Upper lobe of right lung (tissue), 1 donor: ENCODE results near the gene NRXN3. TPM values are rescaled to one million over a fixed set of nuclear protein-coding genes. Genes with fewer than 3 reads are reported as not detected.

Experiments
- ATAC-seq: fragments of 200-7000 bp; cut with Tn5 transposase; one replicate; pipeline ENCODE4 v1.9.1; 2020; ENCODE audit warnings: mild to moderate bottlenecking, moderate library complexity
- DNase-seq: peaks from one replicate; pipeline ENCODE4 v3.0.0-alpha.2; 2020
- H3K27ac ChIP-seq: fragments of 200-600 bp; one replicate; pipeline ENCODE4 v1.8.0; 2022
- H3K27me3 ChIP-seq: fragments of 200-600 bp; one replicate; pipeline ENCODE4 v1.8.0; 2022; ENCODE audit warnings: mild to moderate bottlenecking
- H3K36me3 ChIP-seq: fragments of 200-600 bp; one replicate; pipeline ENCODE4 v1.8.0; 2022
- H3K4me1 ChIP-seq: fragments of 200-600 bp; one replicate; pipeline ENCODE4 v1.8.0; 2022
- H3K4me3 ChIP-seq: fragments of 200-600 bp; one replicate; pipeline ENCODE4 v1.8.0; 2022; ENCODE audit warnings: mild to moderate bottlenecking
- H3K9me3 ChIP-seq: fragments of 200-600 bp; one replicate; pipeline ENCODE4 v1.8.0; 2022
- intact Hi-C: fragments of 100-400 bp; cut with DNase I; formaldehyde crosslinking; loops from one replicate; pipeline ENCODE4 v1.11.0; 2022
- total RNA-seq: library from RNA; stranded (reverse); fragmentation: NEBNext Ultra II Directional; extraction: Animal tissue kit (Norgen Biotek cat#: 25700); gene quantifications from one replicate; pipeline ENCODE4 v1.2.1, GENCODE V29; 2021
- TF ChIP-seq, protein P1 (sequence below): fragments of 200-600 bp; IDR thresholded peaks from one replicate; pipeline ENCODE4 v1.8.0; 2022; ENCODE audit warnings: antibody characterized with exemption
- donor health status: DM: no; HTN: yes; CAD: no; lungs with severe emphysema.

The NRXN3 gene
- total RNA-seq, 1 donor from 2014 or later: 10.0 TPM

DNA sequence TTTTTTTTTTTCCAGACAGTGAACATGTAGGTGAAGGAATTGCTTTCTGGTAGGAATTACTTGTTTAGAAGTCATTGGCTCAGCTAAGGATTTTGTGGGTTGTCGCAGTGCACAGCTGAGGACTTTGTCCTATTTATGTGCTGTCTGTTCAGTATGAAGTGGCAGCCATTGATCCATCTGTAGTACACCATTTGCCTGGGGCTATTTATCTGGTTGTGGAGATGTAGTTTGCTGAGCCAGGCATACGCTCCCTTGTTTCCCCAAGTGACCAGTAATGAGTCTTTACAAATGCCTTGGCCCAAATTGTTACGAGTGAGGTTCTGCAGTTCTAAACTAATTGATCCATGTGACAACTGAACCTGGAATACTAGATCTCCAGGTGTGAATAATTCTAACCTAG lies 140.1 kb downstream of the NRXN3 start:
- DNase-seq (no peak), ATAC-seq (no peak)
- intact Hi-C loops: no loop called here
- Histone ChIP-seq H3K4me3 (no peak overlapping the region), H3K36me3 (no peaks in the 10 kb centered on the region), H3K27ac (no peak overlapping the region), H3K4me1 (no peaks in the 10 kb centered on the region), H3K9me3 (no peaks in the 10 kb centered on the region), H3K27me3 (no peaks in the 10 kb centered on the region)
- TF ChIP-seq, protein P1, sequence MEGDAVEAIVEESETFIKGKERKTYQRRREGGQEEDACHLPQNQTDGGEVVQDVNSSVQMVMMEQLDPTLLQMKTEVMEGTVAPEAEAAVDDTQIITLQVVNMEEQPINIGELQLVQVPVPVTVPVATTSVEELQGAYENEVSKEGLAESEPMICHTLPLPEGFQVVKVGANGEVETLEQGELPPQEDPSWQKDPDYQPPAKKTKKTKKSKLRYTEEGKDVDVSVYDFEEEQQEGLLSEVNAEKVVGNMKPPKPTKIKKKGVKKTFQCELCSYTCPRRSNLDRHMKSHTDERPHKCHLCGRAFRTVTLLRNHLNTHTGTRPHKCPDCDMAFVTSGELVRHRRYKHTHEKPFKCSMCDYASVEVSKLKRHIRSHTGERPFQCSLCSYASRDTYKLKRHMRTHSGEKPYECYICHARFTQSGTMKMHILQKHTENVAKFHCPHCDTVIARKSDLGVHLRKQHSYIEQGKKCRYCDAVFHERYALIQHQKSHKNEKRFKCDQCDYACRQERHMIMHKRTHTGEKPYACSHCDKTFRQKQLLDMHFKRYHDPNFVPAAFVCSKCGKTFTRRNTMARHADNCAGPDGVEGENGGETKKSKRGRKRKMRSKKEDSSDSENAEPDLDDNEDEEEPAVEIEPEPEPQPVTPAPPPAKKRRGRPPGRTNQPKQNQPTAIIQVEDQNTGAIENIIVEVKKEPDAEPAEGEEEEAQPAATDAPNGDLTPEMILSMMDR: no peak

DNA sequence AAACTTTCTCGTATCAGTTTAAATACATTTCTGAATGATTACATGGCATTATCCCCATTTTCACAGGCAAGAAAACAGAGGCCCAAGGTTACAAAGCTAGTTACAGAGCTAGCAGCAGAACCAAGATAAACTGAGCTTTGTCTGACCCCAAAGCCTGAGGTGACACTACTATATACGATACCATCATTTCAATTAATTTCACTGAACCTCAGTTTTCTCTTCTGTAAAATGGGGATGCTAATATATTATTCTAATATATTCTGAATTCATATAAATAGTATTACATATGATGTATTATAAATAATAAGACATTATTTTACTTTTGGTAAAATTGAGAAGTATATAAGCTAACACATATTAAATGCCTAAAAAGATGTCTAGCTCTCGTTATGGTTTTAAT lies 143.3 kb downstream of the NRXN3 start:
- no peaks in the 10 kb centered on the region for H3K36me3 ChIP-seq
- intact Hi-C loops: no loop called here
- H3K4me3 ChIP-seq: no peak overlapping the region
- DNase-seq (no peak), ATAC-seq (no peak)
- H3K9me3 ChIP-seq: no peaks in the 10 kb centered on the region
- H3K27ac ChIP-seq: no peak overlapping the region
- H3K27me3 ChIP-seq: no peaks in the 10 kb centered on the region
- H3K4me1 ChIP-seq: no peaks in the 10 kb centered on the region
- TF ChIP-seq, protein P1: no peak

DNA sequence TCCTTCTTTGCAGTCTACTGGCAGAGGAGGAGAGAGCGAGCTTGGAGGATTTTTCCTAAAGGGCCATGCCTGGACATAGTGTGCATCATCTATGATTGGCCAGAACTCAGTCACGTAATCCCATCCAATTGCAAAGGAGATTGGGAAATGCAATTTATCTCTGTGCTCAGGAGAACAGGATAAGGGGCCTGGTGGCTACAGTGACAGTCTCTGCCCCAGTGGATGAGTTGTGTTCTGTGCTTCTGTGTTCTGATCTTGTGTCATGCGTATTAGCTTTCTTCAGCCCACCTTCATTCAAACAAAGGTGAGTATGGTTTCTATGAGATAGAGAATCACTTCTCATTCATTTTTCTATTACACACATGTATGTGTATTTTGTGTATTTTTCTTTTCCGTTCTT lies 144.3 kb downstream of the NRXN3 start:
- H3K27me3 ChIP-seq: no peaks in the 10 kb centered on the region
- H3K4me3 ChIP-seq: no peak overlapping the region
- H3K4me1 ChIP-seq: no peaks in the 10 kb centered on the region
- no peak overlapping the region for H3K27ac ChIP-seq
- DNase-seq (no peak), ATAC-seq (no peak)
- intact Hi-C loops: no loop called here
- no peaks in the 10 kb centered on the region for H3K36me3 ChIP-seq
- TF ChIP-seq, protein P1: no peak
- no peaks in the 10 kb centered on the region for H3K9me3 ChIP-seq

DNA sequence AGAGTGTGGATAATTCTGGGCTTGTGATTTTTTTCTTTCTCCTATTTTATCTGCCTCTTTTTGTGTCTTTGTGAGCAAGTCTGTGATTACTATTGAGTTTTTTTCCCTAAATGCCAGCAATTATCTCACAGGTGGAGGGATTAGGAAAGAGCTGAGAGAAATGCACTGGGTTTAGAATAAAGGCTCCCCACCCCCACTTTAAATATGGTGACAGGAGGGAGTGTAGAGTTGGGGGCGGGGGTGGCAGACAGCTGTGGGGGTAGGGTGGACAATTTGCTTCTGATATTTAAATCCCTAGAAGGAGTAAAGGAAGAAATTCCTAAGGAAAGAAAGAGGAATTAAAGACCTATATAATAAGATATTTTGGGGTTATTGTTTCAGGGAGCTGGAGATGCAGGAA lies 145.9 kb downstream of the NRXN3 start:
- Histone ChIP-seq H3K27me3 (no peaks in the 10 kb centered on the region), H3K36me3 (no peaks in the 10 kb centered on the region), H3K4me1 (no peaks in the 10 kb centered on the region), H3K4me3 (no peak overlapping the region), H3K9me3 (no peaks in the 10 kb centered on the region), H3K27ac (no peak overlapping the region)
- DNase-seq: no peak
- intact Hi-C loops: no loop called here
- TF ChIP-seq, protein P1: no peak
- ATAC-seq: no peak

DNA sequence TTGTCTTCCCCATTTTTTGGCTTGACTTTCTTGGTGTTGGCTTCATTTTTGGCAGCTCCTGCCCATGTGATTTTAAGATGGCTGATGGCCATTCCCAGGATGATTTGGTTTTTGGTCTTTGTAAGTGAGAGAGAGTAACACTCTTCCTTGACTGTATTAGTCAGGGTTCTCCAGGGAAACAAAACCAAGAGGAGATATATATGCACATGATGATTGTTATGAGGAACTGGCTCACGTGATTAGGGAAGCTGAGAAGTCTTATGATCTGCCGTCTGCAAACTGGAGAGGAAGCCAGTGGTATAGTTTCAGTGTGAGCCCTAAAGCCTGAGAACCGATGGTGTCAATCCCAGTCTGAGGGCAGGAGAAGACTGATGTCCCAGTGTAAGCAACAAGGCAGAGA lies 146.6 kb downstream of the NRXN3 start:
- no peak for ATAC-seq
- Histone ChIP-seq H3K9me3 (no peaks in the 10 kb centered on the region), H3K4me3 (no peak overlapping the region), H3K36me3 (no peaks in the 10 kb centered on the region), H3K27ac (no peak overlapping the region), H3K27me3 (no peaks in the 10 kb centered on the region), H3K4me1 (no peaks in the 10 kb centered on the region)
- TF ChIP-seq, protein P1: no peak
- no peak for DNase-seq
- intact Hi-C loops: no loop called here

DNA sequence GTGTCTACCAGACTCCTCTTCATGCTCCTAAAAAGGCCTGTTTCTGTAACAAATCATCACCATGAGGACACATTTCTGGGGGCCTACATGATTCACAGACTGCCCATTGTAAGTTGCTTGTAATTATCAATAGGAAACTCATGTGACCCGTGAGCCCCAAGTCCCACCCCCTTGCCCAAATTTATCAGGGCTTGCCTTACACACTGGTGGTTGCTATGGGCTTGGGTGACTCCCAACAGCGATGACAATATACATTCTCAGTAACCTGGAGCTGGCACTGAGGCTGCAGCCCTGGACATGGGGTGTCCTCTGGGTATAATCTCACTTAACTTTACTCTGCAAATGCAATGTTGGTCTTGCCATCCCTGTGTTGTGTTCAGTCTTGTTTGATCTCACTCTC lies 149.2 kb downstream of the NRXN3 start:
- intact Hi-C loops: no loop called here
- H3K27me3 ChIP-seq: no peaks in the 10 kb centered on the region
- H3K27ac ChIP-seq: no peak overlapping the region
- H3K36me3 ChIP-seq: no peaks in the 10 kb centered on the region
- H3K9me3 ChIP-seq: no peaks in the 10 kb centered on the region
- DNase-seq: no peak
- H3K4me1 ChIP-seq: no peaks in the 10 kb centered on the region
- TF ChIP-seq, protein P1: no peak
- no peak overlapping the region for H3K4me3 ChIP-seq
- no peak for ATAC-seq
